Bronchial epithelial cell (primary cell): Measurements from ENCODE around the gene PARD6A. TPM values are rescaled to one million over a fixed set of nuclear protein-coding genes. Genes with fewer than 3 reads are reported as not detected.
"Not testable (repeated sequence)": the region's sequence is repeated elsewhere in the genome, so short reads cannot be mapped to it uniquely, and the experiment has no call there.

ENCODE experiments used
- DNase-seq: peaks from one replicate; pipeline ENCODE4 v3.0.0-alpha.2; 2010; ENCODE audit warnings: low read depth
- FAIRE-seq: peaks from 2 replicates; lab custom pipeline; 2011; peaks lifted over from hg19 to GRCh38; lab: Jason Lieb, UNC
- H3K27me3 ChIP-seq: 2 replicates; pipeline ENCODE4 v1.5.1; 2011; ENCODE audit warnings: low read length; ENCODE audit not compliant: control insufficient read depth, insufficient read depth
- H3K36me3 ChIP-seq: 2 replicates; pipeline ENCODE4 v1.5.1; 2011; ENCODE audit warnings: low read length; ENCODE audit not compliant: control insufficient read depth, insufficient read depth
- H3K4me3 ChIP-seq: 2 replicates; pipeline ENCODE4 v1.5.1; 2011; ENCODE audit warnings: mild to moderate bottlenecking, low read depth, low read length, control low read depth
- total RNA-seq: library from RNA; depleted of rRNA; stranded (reverse); fragments of >200 nt; gene quantifications from 2 replicates; pipeline ENCODE4 v1.2.1, GENCODE V29; 2014
- TF ChIP-seq, protein P1 (sequence below): IDR thresholded peaks from 2 replicates; pipeline ENCODE4 v1.5.1; 2011; ENCODE audit warnings: mild to moderate bottlenecking, moderate library complexity, low read length, control low read depth, inconsistent platforms; ENCODE audit not compliant: insufficient read depth, severe bottlenecking

The PARD6A gene
- total RNA-seq, 1 donor from 2014 or later = 2.6 TPM

DNA sequence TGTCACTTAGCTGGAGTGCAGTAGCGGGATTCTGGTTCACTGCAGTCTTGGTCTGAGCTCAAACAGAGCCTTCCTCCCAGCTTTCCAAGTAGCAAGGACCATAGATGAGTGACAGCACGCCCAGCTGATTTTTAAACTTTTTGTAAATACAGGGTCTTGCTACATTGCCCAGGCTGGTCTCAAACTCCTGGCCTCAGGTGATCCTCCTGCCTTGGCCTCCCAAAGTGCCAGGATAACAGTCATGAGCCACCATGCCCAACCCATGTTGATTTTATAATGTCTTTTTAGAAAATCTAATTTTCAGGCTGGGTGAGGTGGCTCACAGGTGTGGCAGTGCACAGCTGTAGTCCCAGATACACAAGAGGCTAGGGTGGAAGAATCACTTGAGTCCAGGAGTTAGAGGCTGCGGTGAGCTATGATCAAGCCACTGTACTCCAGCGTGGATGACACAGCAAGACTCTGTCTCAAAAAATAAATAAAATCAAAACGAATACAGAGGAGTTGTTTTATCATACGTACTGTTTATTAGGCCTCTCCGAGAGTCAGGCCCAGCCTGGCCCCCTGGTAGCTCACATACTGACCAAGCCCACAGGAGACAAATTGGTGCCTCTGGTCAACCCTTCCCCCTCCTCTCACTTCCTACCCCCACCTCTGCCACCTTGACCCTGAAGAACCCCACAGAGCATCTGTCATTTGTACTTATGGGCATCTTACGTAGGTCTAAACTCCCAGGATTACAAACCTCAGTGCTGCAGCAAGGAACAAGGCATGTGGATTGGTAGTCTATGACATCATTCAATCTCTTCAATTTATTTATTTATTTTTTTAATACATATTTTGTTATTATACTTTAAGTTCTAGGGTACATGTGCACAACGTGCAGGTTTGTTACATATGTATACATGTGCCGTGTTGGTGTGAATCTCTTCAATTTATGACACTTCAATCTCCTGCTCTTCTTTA, 19.5 kb downstream of the PARD6A start:
- no peak for FAIRE-seq
- H3K27me3 ChIP-seq = no peaks in the 10 kb centered on the region
- no peak overlapping the region for H3K4me3 ChIP-seq
- no peak for DNase-seq
- peaks cover 12% of the 10 kb centered on the region for H3K36me3 ChIP-seq
- TF ChIP-seq, protein P1, sequence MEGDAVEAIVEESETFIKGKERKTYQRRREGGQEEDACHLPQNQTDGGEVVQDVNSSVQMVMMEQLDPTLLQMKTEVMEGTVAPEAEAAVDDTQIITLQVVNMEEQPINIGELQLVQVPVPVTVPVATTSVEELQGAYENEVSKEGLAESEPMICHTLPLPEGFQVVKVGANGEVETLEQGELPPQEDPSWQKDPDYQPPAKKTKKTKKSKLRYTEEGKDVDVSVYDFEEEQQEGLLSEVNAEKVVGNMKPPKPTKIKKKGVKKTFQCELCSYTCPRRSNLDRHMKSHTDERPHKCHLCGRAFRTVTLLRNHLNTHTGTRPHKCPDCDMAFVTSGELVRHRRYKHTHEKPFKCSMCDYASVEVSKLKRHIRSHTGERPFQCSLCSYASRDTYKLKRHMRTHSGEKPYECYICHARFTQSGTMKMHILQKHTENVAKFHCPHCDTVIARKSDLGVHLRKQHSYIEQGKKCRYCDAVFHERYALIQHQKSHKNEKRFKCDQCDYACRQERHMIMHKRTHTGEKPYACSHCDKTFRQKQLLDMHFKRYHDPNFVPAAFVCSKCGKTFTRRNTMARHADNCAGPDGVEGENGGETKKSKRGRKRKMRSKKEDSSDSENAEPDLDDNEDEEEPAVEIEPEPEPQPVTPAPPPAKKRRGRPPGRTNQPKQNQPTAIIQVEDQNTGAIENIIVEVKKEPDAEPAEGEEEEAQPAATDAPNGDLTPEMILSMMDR = no peak

- Histone ChIP-seq H3K4me3 (no peak overlapping the region), H3K36me3 (peaks cover 12% of the 10 kb centered on the region), H3K27me3 (no peaks in the 10 kb centered on the region)
- FAIRE-seq = no peak
- TF ChIP-seq, protein P1 = no peak
- no peak for DNase-seq
These were observed 23.0 kb downstream of the PARD6A start for GRCh38 chr16:67683767-67684166.

- TF ChIP-seq, protein P1 = no peak
- DNase-seq (no peak), FAIRE-seq (no peak)
- Histone ChIP-seq H3K4me3 (no peak overlapping the region), H3K36me3 (peaks cover 12% of the 10 kb centered on the region), H3K27me3 (no peaks in the 10 kb centered on the region)
These were observed 24.8 kb downstream of the PARD6A start for GRCh38 chr16:67685388-67686112.

DNA sequence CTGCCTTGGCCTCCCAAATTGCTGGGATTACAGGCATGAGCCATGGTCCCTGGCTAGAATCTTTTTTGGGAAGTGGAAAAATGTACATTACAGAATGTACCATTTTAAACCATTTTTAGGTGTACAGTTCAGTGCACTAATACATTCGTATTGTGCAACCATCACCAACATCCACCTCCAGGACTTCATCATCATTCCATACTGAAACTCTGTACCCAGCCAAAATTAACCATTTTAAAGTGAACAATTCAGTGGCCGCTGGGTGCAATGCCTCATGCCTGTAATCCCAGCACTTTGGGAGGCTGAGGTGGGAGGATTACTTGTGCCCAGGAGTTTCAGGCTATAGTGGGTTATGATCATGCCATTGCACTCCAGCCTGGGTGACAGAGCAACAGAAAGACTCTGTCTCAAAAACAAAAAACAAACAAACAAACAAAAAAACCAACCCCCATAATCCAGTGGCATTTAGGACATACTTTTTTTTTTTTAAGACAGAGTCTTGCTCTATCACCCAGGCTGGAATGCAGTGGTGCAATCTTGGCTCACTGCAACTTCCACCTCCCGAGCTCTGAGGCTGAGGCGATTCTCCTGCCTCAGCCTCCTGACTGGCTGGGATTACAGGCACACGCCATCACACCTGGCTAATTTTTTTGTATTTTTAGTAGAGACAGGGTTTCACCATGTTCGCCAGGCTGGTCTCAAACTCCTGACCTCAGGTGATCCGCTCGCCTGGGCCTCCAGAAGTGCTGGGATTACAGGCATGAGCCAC, 32.9 kb downstream of the PARD6A start:
- H3K27me3 ChIP-seq, FAIRE-seq, H3K4me3 ChIP-seq, DNase-seq, H3K36me3 ChIP-seq: not testable (repeated sequence)

GRCh38 chr16:67694611-67695010, 33.9 kb downstream of the PARD6A start:
- TF ChIP-seq, protein P1 = no peak
- no peaks in the 10 kb centered on the region for H3K27me3 ChIP-seq
- no peak for FAIRE-seq
- no peak overlapping the region for H3K4me3 ChIP-seq
- no peaks in the 10 kb centered on the region for H3K36me3 ChIP-seq
- DNase-seq = no peak
